ENCODE data around the gene CELSR2. TPM values are rescaled to one million over a fixed set of nuclear protein-coding genes. Genes with fewer than 3 reads are reported as not detected.
A peak's percentile ranks its signal among the peaks of the same experiment; 100 is the strongest.

Gene CELSR2
- total RNA-seq, 6 experiments from 2014 or later, result 1.3 to 3.3 (median 3.0) TPM

GRCh38 chr1:109274533-109275476, 25.5 kb downstream of the CELSR2 start:
- Histone ChIP-seq H3K4me3 (peak overlapping the region in 1 of 3 donors; percentile 27), H3K9me3 (no peaks in the 10 kb centered on the region), H3K27ac (peak overlapping the region in 1 of 3 donors; percentile 88), H3K4me1 (peaks cover 0 to 41% (median 14%) of the 10 kb centered on the region in 4 donors), H3K27me3 (no peaks in the 10 kb centered on the region), H3K36me3 (no peaks in the 10 kb centered on the region)
- 34% methylated on average over 13 of the region's 24 CpGs for WGBS (ENCODE audit: insufficient coverage, low coverage, low lambda C conversion rate, missing lambda C conversion rate)
- peak; percentile 64 to 89 (median 77) for DNase-seq
- intact Hi-C loops (cut with DNase I), result no loop called here
- TF ChIP-seq POLR2A (IDR thresholded peaks at IDR 0.05), result peak; percentile 73
- no peak for TF ChIP-seq CTCF (IDR thresholded peaks at IDR 0.05)
- peak; percentile 67 to 79 (median 78) for ATAC-seq

- DNase-seq (peak in 1 of 3 donors; percentile 52), ATAC-seq (peak in 3 of 4 donors; percentile 1 to 18 (median 3))
- H3K36me3 ChIP-seq, result no peaks in the 10 kb centered on the region
- H3K27ac ChIP-seq, result peak overlapping the region in 1 of 3 donors; percentile 88
- intact Hi-C loops (cut with DNase I), result no loop called here
- H3K9me3 ChIP-seq, result no peaks in the 10 kb centered on the region
- no peaks in the 10 kb centered on the region for H3K27me3 ChIP-seq
- TF ChIP-seq CTCF (IDR thresholded peaks at IDR 0.05) (no peak), POLR2A (IDR thresholded peaks at IDR 0.05) (no peak)
- peaks cover 0 to 41% (median 14%) of the 10 kb centered on the region in 4 donors for H3K4me1 ChIP-seq
- 67% methylated on average over 8 of the region's 9 CpGs for WGBS (ENCODE audit: insufficient coverage, low coverage, low lambda C conversion rate, missing lambda C conversion rate)
- no peak overlapping the region for H3K4me3 ChIP-seq
These were observed 26.5 kb downstream of the CELSR2 start for GRCh38 chr1:109275706-109276345.

GRCh38 chr1:109277434-109278204, 28.3 kb downstream of the CELSR2 start:
- Histone ChIP-seq H3K9me3 (no peaks in the 10 kb centered on the region), H3K27me3 (no peaks in the 10 kb centered on the region), H3K4me1 (peaks cover 0 to 52% (median 14%) of the 10 kb centered on the region in 4 donors), H3K36me3 (no peaks in the 10 kb centered on the region), H3K27ac (peak overlapping the region in 1 of 3 donors; percentile 77), H3K4me3 (no peak overlapping the region)
- intact Hi-C loops (cut with DNase I), result no loop called here
- DNase-seq (peak; percentile 68 to 84 (median 80)), ATAC-seq (peak; percentile 77 to 88 (median 79))
- 27% methylated on average over 4 of the region's 7 CpGs for WGBS (ENCODE audit: insufficient coverage, low coverage, low lambda C conversion rate, missing lambda C conversion rate)
- TF ChIP-seq CTCF (IDR thresholded peaks at IDR 0.05), result peak; percentile 74 to 95 (median 88)
- TF ChIP-seq POLR2A (IDR thresholded peaks at IDR 0.05), result peak; percentile 17

- Histone ChIP-seq H3K27ac (no peak overlapping the region), H3K27me3 (no peaks in the 10 kb centered on the region), H3K9me3 (no peaks in the 10 kb centered on the region), H3K4me1 (peaks cover 0 to 42% (median 14%) of the 10 kb centered on the region in 4 donors), H3K36me3 (no peaks in the 10 kb centered on the region), H3K4me3 (no peak overlapping the region)
- ATAC-seq, result no peak
- WGBS (ENCODE audit: insufficient coverage, low coverage, low lambda C conversion rate, missing lambda C conversion rate), result 84% methylated on average over 5 of the region's 5 CpGs
- intact Hi-C loops (cut with DNase I), result no loop called here
- DNase-seq, result no peak
- no peak for TF ChIP-seq POLR2A (IDR thresholded peaks at IDR 0.05)
- TF ChIP-seq CTCF (IDR thresholded peaks at IDR 0.05), result no peak
These were observed 30.4 kb downstream of the CELSR2 start for GRCh38 chr1:109279615-109280278.

Data from right lobe of liver (tissue), 6 donors.